HG03378 (cell line): Measurements from ENCODE around the gene CREBBP.
"Not testable (repeated sequence)": the region's sequence is repeated elsewhere in the genome, so short reads cannot be mapped to it uniquely, and the experiment has no call there.

Experiments
- ATAC-seq: cut with Tn5 transposase; IDR thresholded peaks from one replicate; pipeline ENCODE4 v1.9.1; 2021; ENCODE audit warnings: mild to moderate bottlenecking, moderate library complexity; ENCODE audit not compliant: unreplicated experiment

Gene CREBBP

DNA sequence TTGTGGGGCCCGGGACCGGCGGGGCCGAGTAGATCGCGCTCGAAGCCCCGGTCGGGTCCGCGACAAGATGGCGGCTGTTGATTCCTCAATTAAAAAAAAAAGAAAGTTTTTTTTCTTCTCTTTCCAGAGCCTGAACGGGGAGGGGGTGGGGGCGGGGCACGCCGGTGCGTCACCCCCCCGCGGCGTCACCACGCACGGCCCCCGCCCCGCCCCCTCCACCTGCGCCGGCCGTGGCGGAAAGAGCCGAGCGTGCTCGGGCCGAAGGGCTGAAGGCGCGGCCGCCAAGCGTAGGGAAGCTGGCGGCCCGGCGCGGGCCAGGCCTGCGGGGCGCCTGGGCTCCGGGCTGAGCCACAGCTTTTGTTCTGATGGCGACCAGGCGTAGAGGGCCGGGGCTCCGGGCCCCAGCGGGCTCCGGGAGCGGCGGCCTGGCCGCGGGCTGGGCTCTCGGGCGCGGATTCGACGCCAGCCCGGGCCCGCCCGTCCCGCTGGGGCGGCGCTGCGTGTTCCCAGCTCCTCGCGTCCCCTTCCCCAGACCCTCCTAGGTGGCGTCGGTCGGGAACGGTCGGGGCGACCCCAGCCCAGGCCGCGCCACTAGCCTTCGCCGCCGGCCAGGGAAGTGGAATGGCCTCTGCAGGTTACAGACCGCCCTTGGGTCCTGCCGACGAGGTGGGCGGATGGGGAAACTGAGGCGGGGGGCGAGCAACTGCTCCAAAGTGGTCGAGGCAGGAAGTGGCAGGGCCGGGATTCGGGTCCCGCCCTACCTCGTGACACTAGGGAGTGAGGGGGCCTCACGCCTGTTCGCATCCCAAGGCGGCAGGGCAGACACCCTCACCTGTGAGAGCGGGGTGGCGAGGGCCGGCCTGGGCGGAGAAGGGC lies at the start of gene CREBBP:
TSS of gene CREBBP (minus strand) at position 91 of the 876 bp plus-strand sequence. CDS start 797 bp downstream, outside the sequence.
- peak; percentile 58 for ATAC-seq

DNA sequence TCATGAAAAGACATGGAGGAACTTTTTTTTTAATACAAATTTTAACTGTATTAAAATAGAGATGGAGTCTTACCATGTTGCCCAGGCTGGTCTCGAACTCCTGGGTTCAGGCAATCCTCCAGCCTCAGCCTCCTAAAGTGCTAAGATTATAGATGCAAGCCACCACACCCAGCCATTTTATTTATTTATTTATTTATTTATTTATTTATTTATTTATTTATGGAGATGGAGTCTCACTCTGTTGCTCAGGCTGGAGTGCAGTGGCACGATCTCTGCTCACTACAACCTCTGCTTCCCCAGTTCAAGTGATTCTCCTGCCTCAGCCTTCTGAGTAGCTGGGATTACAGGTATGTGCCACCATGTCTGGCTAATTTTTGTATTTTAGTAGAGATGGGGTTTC lies 46.6 kb upstream of the CREBBP start:
- ATAC-seq, result not testable (repeated sequence)

DNA sequence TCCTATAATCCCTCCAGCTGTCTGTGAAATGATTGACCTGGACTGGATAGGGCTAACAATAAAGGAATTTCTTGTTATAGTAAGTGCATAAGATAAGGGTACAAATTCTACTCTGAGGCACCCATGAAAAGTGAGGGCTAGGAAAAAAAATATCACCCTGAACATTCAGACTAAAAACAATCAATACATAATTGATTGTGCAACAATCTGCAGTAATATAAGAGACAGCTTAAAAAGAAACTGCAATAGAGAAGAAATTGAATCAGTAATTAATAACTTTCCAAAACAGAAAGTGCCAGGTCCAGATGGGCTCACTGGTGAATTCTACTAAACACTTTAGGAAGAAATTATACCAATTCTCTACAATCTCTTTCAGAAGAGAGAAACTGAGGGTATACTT lies 44.2 kb upstream of the CREBBP start:
- ATAC-seq, result no peak

DNA sequence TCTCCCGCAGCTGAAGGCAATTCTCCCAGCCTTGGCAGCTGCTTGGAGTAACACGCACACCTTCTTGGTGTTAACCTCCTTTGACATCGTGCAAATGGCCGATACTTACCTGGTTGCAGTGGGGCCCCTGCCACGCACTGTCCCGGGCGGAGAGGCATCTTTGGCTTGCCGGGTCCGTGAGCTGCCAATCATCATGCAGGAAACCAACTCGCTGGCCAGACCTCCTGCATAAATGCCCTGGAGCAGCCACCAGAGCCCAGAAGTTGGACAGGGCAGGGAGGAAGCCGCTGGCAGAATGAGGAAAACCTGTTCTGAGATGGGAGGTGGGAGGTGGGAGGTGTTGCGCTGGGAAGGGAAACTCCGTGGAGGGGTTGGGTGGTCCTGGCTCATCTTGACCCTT lies 41.7 kb upstream of the CREBBP start:
- ATAC-seq, result no peak

DNA sequence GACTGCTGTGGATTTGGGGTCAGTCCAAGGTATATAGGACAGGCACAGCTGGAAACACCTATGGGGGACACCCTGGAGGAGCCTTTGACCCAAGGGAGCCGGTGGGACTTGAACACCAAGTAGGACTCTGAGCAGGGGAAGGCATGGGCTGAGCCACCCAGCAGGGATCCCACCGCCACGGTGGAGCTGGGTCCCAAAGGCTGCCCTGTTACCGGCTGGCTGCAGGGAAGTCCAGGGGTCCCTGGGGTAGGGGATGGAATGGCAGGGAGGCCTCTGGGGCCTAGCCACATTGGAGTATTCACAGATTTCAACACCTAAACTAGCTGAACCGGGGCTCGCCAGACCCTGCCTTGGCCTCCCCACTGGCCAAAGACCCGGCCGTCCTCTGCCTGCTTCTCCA lies 39.7 kb upstream of the CREBBP start:
- no peak for ATAC-seq

DNA sequence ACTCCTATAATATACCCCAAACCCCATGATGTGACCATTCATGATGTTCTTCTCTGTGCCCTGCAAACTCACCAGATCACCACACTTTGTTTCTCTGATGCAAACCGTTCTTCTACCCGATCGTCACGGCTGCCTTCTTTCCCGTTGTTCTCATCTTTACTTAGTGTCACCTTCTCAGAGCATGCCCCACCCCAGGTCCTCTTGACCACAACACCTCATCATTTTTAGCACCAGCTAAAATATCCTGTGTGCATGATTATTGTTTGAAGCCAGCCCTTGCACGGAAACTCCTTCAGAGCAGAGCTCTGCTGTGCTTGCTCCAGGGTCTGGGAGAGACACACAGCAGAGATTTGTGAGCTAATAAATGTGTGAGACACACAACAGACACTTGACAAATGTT lies 38.9 kb upstream of the CREBBP start:
- ATAC-seq, result no peak

DNA sequence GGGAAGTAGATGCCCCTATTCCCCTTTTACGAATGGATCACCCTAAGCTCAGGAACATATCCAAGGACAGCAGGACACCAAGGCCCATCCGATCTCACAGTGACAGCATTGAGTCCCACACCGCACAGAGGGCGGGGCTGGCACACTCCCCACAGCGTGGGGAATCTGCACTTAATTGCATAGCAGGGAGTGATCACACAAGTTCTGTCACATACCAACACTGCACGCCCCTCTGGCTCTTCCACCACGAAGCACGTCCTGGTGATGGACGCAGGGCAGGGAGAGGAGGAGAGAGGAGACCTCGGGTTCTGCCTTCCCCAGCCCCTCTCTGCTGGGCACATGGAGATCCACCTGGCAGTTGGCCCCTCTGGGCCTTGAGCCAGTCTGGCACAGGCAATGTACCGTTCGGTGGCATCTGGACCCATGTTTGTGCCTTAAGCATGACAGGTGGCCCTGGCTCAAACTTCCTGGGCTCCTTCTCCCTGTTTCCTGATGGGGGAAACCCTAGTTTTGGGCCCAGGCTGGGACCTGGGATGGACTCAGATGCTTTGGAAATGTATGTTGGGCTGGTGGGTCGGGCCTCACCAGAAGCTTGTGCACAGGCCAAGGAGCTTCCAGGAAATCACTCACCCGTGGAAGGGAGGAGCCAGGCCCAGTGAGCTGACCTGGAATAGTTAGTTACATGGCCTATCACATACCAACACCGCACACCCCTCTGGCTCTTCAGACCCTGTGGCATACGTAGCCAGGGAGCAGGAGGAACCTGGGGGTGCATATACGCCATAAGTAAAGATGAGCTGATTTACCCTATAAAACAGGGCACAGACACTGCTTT lies 35.1 kb upstream of the CREBBP start:
- no peak for ATAC-seq

DNA sequence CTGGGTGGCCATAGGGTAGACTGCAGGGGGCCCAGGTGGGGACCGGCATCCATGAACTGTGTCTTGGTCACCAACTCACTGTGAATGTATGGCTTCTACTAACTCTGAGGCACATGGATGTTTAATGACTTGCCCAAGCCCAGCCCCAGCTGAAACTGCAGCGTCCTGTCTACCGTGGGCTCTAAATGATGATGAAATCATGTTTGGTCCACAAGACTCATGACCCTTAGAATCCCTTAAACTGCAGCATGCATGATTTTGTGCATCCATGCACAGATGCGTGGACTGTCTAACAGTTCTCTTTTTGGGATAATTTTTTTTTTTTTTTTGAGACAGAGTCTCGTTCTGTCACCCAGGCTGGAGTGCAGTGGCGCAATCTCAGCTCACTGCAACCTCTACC lies 32.4 kb upstream of the CREBBP start:
- no peak for ATAC-seq

DNA sequence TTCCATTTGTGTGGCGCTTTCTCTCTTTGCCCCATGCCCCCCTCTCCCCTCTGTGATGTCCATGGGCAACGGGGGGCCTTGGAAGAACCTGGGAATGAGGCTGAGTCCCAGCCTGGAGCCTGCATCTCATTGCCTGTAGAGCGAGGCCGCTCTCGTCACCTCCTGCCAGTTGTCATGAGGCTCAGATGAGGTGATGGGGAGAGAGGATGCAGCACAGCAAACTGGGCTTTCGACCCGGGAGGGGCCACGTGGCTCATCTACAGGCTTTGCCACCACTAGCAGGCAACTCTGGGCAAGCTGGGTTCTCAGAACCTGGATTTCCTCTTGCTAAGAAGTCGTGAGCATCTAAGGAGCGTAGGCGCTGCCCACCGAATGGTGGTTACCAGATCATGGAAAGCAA lies 31.9 kb upstream of the CREBBP start:
- no peak for ATAC-seq

DNA sequence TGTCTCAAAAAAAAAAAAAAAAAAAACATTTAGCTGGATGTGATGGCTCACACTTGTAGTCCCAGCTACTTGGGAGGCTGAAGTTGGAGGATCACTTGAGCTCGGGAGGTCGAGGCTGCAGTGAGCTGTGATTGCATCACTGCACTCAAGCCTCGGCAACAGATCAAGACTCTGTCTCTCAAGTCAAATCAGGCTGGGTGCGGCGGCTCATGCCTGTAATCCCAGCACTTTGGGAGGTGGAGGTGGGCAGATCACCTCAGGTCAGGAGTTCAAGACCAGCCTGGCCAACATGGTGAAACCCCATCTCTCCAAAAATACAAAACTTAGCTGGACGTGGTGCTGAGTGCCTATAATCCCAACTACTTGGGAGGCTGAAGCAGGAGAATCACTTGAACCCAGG lies 31.2 kb upstream of the CREBBP start:
- ATAC-seq, result not testable (repeated sequence)

DNA sequence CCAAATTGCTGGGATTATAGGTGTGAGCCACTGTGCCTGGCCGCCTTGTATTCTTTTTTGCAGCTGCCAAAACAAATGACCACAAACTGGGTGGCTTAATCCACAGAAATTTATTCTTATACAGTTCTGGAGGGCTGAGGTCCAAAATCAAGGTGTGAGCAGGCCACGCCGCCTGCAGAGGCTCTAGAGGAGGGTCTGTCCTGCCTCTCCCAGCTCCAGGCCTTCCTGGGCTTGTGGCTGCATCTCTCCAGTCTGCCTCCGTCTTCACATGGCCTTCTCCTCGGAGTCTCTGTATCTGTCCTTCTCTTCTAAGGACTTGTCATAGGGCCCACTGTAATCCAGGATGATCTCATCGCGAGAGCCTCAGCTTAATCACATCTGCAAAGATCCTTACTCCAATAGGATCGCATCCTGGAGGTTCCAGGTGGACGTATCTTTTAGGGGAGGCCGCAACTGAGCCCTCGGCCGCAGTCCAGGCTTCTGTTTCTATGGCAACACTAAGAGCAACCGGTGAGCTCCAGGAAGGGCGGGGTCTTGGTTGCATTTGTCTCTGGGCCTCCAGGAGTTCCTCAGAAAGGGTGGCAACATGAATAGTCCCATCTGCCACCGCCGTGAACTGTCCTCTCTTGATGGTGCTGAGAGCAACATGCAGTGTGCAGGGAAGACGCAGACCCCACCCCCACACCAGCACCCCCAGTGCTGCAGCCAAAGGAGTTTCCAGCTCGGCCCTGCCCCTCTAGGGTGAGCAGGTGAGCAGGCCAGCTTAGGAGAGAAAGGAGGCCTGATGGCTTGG lies 29.5 kb upstream of the CREBBP start:
- ATAC-seq, result no peak

DNA sequence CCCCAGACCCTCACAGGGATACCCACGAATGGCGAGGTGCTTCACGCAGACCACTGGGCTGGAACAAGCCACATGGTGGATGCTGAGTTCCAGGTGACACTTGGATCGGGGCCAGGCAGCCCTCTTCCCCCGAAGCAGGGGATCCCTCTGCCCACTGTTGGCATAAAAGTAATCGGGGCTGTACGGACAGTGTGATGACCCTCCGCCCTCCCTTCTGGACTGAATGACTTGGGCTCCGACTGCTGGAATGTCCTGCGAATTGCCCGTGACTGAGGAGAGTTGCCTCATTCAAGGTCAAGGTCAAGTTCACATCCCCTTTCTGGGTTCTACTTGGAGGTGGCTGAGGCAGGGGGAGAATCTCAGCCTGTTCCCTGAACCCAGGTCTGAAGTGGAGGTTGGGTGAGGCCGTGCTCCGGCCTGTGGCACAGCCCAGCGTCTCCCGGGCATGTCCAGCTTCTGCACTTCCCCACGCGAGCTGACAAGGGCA lies 28.5 kb upstream of the CREBBP start:
- ATAC-seq, result no peak

DNA sequence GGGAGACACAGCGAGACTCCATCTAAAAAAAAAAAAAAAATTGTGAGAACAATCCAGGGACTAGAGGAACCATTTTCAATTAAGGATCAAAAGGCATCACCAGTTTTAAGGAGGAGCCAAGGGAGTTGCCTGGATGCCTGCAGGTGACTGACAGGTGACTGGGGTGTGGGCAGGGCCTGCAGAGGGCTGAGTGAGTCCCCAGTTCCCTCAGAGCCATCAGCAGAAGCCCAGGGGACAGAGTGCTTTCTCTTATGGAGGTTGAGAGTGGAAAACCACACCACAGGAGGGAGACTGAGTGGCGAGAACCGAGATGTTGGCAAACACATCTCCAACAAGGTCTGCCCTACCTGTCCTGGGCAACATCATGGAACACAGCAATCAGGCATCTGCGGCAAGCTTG lies 27.1 kb upstream of the CREBBP start:
- no peak for ATAC-seq

DNA sequence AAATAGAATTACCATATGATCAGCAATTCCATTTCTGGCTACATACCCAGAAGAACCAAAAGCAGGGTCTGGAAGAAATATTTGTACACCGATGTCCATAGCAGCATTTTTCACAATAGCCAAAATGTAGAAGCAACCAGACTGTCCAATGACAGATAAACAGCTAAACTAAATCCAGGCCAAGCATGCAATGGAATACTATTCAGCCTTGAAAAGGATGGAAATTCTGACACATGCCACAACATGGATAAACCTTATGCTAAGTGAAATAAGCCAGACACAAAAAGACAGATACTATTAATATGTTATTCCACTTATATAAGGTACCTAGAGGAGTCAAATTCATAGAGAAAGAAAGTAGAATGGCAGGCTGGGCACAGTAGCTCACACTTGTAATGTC lies 25.9 kb upstream of the CREBBP start:
- no peak for ATAC-seq

DNA sequence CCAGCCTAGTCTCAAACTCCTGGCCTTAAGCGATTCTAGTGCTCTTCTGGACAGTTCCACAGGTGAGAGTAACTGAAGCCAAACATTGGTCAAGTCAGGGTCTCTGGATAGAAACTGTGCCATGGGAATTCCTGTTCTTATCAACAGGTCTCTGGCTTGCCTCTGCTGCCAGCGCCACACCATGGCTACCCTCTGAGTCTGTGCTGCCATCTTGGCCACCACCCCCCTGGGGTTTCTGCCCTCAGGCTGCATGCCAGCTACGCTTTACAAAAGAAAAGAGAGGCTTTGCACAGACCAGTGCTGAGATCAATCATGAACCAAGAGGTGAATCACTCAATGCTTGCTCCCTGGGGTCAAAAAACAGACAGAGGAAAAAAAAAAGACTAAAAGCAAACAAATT lies 24.4 kb upstream of the CREBBP start:
- no peak for ATAC-seq

DNA sequence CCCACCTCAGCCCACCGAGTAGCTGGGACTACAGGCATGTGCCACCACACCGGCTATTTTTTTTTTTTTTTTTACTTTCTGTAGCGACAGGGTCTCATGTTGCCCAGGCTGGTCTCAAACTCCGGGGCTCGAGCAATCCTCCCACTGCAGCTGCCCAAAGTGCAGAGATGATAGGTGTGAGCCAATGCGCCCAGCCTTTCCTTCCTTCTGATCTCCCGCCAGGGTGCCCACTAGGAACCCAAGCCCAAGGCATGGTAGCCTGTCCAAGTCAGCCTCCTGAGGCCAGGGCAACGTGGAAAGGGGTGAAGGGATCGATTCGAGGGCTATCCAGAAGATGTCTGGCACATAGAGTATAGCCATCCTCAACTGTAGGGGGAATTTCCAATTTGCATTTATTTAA lies 9.6 kb upstream of the CREBBP start:
- ATAC-seq, result no peak

DNA sequence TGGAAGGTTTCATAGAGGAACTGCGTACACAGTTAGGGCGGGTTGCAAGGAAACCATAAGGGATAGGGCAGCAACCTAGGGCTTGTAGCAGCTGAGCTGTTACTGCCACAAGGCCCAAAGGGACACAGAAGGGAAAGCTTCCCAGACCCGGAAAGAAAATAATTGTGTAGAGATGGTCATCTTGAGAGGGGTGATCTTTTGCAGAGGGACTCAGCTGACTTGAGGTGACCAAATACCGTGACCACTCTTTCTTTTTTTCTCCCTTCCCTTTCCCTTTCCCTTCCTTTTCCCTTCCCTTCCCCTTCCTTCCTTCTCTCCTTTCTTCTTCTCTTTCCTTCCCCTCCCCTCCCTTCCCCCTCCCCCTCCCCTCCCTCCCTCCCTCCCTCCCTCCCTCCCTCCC lies 8.5 kb upstream of the CREBBP start:
- no peak for ATAC-seq

DNA sequence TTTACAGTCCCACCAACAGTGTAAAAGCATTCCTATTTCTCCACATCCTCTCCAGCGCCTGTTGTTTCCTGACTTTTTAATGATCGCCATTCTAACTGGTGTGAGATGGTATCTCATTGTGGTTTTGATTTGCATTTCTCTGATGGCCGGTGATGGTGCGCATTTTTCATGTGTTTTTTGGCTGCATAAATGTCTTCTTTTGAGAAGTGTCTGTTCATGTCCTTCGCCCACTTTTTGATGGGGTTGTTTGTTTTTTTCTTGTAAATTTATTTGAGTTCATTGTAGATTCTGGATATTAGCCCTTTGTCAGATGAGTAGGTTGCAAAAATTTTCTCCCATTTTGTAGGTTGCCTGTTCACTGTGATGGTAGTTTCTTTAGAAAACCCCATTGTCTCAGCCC lies 5.5 kb upstream of the CREBBP start:
- ATAC-seq, result not testable (repeated sequence)

DNA sequence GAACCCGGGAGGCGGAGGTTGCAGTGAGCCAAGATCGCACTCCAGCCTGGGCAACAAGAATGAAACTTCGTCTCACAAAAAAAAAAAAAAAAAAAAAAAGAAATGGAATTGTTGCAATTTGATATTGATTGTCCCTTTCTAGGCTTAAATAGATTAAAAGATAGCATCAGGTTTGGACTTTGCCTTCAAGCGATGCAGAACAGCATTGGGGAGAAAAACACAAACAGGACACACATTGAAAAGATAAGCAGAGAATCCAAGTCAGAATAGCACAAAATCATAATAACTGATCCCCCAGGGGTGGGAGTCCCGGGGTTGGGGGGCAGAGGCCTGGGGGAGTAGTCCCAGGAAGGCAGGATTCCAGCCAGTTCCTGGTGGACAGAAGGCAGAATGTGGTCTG lies 3.9 kb upstream of the CREBBP start:
- no peak for ATAC-seq

DNA sequence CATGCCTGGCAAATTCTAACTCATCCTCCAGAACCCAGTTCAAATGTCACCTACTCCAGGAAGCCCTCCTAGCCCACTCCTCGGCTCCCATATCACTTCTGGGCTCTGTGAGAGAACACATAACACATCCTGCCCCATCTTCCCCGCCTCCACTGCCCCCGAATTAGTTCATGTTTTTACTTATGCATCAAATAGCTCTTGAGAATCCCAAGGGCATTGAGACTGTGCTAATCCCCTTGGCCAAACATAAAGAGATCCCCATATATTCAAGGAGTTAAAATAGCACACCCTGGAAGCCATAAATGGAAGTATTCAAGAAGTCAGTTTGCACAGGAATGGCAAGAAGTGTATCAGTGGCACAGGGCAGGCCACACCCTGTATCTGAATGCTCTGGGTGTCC lies 2.0 kb upstream of the CREBBP start:
- no peak for ATAC-seq

DNA sequence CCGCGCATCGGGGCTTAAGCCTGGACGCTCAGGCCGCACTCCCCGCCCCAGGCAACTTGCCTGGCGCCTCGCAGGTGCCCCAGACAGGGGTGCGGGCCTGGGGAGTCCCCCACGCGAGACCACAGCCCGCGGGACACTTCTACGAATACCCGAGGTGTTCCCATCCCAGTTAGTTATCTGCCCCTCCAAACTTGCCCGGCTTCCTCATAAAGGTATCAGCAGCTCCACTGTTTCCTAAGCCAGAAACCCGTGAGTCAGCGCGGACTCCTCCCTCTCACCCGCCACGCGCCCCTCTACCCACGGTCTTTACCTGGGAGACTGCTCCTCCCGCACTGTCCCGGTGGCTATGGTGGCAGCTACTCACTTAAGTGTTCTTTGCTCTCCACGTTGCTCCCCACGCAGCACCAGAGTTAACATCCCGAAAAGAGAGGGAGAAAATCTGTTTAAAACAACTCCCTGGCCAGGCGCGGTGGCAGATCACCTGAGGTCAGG lies 1.0 kb upstream of the CREBBP start:
- ATAC-seq, result no peak
